HTR-8/SVneo (cell line): Measurements from ENCODE around the gene ATXN1.
A peak's percentile ranks its signal among the peaks of the same experiment; 100 is the strongest.

ENCODE experiments used
- DNase-seq: peaks from one replicate; pipeline ENCODE4 v3.0.0; 2011; ENCODE audit warnings: low spot score, mixed read lengths; ENCODE audit not compliant: insufficient read length
- FAIRE-seq: peaks from 2 replicates; lab custom pipeline; 2011; peaks lifted over from hg19 to GRCh38; lab: Jason Lieb, UNC

ATXN1 gene

GRCh38 chr6:16729183-16729691, 32.0 kb downstream of the ATXN1 start:
- FAIRE-seq = no peak

DNA sequence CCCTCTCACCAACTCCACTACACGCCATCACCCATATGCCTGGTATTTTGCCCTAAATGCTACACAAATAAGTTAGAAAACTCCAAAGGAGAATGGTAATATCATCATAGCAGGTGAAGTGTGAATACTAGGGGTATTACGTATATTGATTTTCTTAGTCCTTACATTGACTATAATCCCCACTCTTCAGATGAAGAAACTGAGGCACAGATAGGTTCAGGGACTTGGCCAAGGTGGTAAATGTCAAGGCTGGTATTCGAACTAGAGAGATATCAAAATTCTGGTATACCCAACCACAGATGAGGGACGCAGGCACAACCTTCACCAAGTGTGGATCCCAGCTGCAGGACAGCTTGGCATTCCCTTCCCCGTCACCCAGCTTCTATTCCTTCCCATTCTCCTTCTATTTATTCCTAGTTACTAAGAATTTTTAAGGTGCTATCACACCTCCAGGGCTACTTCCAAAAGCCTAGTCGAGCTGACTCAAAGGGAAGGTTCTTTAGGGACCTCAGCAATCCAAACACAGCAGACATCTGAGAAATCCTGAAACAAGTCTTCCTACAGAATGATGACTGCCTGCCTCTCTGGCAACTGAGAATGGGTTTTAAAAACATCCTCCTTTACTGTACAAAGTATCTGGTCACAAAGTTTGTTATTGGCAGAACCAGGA, 32.6 kb downstream of the ATXN1 start:
- FAIRE-seq (no peak), DNase-seq (no peak)

More at GRCh38 chr6:16729183-16729691, 32.0 kb downstream of the ATXN1 start:
- no peak for DNase-seq

- no peak for DNase-seq
- peak; percentile 42 for FAIRE-seq
Observed at GRCh38 chr6:16727996-16728395, 33.3 kb downstream of the ATXN1 start.

- DNase-seq (no peak), FAIRE-seq (no peak)
Observed at GRCh38 chr6:16725145-16725864, 36.0 kb downstream of the ATXN1 start.

DNA sequence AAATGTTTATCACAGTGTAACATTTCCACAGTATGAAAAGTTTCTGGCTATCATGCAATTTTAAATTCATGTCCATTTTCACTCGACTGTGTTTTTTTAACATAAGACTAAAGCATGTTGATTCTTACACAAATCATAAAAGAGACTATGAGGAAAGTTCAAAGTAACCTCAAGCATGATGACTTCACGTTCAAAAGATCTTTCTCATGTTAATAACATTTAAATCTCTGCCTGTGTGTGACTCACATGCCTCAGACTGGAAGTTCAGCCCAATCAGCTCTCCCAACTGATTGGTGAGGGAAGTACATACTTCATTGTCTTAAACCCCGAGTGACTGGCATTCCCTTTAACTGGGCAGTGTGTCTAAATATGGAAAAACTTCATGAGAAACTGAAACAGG, 37.4 kb downstream of the ATXN1 start:
- FAIRE-seq (peak; percentile 23), DNase-seq (peak; percentile 66)

- FAIRE-seq (no peak), DNase-seq (no peak)
Observed at GRCh38 chr6:16723402-16723801, 37.9 kb downstream of the ATXN1 start.

GRCh38 chr6:16722630-16723029, 38.6 kb downstream of the ATXN1 start:
- DNase-seq = no peak
- FAIRE-seq = no peak

GRCh38 chr6:16721977-16722376, 39.3 kb downstream of the ATXN1 start:
- FAIRE-seq = no peak
- no peak for DNase-seq

- DNase-seq (no peak), FAIRE-seq (no peak)
Observed at GRCh38 chr6:16720861-16721260, 40.4 kb downstream of the ATXN1 start.

GRCh38 chr6:16719488-16719887, 41.8 kb downstream of the ATXN1 start:
- DNase-seq = no peak
- FAIRE-seq = no peak

GRCh38 chr6:16718356-16718755, 42.9 kb downstream of the ATXN1 start:
- DNase-seq (no peak), FAIRE-seq (no peak)

DNA sequence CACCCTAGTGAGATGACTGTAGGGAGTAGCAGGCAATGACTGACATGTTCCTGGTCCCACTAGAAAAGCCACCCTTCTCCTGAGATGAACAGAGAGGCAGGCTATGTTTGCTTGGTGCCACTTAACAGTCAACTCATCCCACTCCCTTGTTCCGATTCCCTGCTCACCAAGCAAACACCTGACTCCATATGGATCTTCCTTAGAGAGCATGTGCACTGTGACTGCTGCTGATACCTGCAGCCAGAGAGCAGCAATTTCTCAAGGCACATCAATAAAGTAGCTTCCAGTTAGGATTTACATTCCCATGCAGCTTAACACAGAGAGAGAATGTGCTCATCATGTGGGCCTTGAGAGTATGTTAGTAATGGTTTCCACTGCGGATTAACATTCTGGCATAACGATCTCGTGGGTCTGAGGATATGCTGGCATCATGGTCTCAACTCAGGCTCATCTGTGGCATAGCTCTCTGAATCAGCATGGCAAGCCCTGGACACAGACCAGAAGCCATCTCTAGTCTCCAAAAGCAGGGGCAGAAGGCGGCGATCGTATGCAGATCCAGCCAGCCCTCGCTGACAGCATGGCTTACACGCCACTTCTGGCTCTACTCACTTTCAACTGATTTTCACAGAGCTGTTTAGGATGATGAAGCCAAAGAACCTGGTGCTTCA, 43.9 kb downstream of the ATXN1 start:
- FAIRE-seq (no peak), DNase-seq (no peak)

DNA sequence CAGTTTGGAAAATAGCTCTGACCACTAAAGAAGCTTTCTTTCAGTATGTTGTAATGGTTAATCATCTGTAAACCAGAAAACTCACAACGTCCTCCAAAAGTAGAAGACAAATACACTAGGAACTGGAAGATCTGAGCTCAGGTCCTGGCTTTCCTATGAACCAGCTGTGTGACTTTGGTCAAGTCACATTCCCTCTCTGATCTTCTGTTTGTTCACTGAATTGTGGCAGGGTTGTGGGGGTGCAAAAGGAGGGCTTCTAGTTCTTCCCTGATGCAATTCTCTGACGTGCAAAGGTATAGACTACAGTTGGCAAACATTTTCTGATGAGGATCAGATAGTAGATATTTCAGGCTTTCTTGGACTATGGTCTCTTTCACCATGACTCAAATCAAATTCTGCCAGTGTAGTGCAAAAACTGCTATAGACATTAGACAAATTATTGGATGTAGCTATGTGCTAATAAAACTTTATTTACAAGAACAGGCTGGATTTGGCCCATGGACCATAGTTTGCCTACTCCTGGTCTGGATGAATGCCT, 44.9 kb downstream of the ATXN1 start:
- DNase-seq = no peak
- no peak for FAIRE-seq

GRCh38 chr6:16713597-16713996, 47.7 kb downstream of the ATXN1 start:
- FAIRE-seq = no peak
- DNase-seq = no peak

GRCh38 chr6:16712931-16713484, 48.3 kb downstream of the ATXN1 start:
- DNase-seq = peak; percentile 75
- FAIRE-seq = peak; percentile 60

- FAIRE-seq = no peak
Observed at GRCh38 chr6:16712255-16712930, 48.9 kb downstream of the ATXN1 start.

DNA sequence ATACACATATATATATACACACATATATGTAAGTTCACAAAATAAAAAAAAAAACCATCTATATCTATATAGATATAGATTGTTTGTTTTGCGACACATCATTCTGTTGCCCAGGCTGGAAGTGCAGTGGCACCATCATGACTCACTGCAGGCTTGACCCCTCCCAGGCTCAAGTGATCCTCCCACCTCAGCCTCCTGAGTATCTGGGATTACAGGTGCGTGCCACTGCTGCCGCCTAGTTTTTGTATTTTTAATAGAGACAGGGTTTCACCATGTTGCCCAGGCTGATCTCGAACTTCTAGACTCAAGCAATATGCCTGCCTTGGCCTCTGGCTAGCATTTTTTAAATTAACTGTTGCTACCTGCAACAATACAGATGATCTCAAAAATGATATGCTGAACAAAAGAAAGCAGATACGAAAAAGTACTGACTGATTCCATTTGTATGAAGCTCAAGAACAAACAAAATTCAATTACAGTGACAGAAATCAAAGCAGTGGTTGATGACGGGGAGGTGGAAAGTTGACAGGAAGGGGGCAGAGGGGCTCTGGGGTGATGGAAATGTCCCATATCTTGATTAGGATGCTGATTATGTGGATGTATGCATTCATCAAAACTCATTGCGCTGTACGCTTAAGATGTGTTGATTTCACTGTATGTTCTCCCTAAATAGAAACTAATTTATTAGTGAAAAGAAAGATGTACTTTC, 49.6 kb downstream of the ATXN1 start:
- FAIRE-seq = no peak
- DNase-seq = no peak

More at GRCh38 chr6:16712255-16712930, 48.9 kb downstream of the ATXN1 start:
- no peak for DNase-seq

DNA sequence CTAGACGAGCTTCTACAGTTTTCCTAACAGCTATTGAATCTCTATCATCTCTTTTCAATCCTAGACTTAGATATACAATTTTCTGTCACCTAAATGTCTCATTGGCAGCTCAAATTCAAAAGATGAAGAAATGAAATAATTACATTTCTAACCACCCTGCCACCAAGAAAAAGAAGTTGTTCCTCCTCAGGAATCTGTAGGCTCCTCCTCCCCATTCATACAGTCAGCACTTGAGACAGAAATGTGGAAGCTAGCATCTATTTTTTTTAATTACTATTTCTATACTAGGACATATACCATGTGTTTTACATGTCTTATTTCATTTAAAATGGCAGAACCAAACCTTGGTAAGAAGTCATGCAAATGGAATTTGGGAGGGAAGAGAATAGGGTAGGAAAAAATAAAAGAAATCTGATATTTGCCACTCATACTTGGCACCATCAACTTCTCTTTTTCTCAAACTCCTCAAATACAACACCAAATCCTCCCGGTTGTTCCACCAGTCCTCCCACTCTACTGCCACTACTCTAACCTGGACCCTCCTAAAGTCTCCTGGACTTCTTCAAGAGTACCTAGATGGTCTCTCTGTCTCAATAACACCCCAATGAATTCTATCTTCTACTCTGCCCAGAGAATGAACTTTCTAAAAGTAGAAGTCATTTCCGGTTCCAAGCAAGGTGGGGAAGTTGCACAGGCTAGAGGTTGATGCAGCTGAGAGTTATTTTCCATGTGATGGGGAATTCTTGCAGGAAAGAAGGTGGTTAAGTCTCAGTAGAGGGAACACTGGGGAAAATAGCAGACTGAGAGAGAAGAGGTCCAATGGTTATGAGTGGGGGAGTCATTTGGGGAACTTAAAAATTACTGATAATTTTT, 54.1 kb downstream of the ATXN1 start:
- no peak for FAIRE-seq
- no peak for DNase-seq
